GM23248 (cell line): Measurements from ENCODE around the gene ZBTB17. TPM values are rescaled to one million over a fixed set of nuclear protein-coding genes. Genes with fewer than 3 reads are reported as not detected.
"Not testable (repeated sequence)": the region's sequence is repeated elsewhere in the genome, so short reads cannot be mapped to it uniquely, and the experiment has no call there.

Experiments
- DNase-seq: peaks from one replicate; pipeline ENCODE4 v3.0.0-alpha.2; 2015
- H2AFZ ChIP-seq: fragments of 200-600 bp; sonication (generic); 2 replicates; pipeline ENCODE4 v1.6.1; 2016; ENCODE audit warnings: antibody characterized with exemption
- H3F3A ChIP-seq: fragments of 200-600 bp; sonication (generic); 2 replicates; pipeline ENCODE4 v1.6.1; 2016; ENCODE audit warnings: mild to moderate bottlenecking, antibody characterized with exemption, mixed run types; ENCODE audit not compliant: insufficient read depth
- H3K27ac ChIP-seq: fragments of 200-600 bp; sonication (generic); 2 replicates; pipeline ENCODE4 v1.5.1; 2016; ENCODE audit warnings: mild to moderate bottlenecking
- H3K27me3 ChIP-seq: fragments of 200-600 bp; sonication (generic); replicated peaks from 2 replicates; pipeline ENCODE4 v1.6.1; 2016; ENCODE audit warnings: mild to moderate bottlenecking; ENCODE audit not compliant: insufficient read depth
- H3K36me3 ChIP-seq: fragments of 200-600 bp; sonication (generic); 2 replicates; pipeline ENCODE4 v1.6.1; 2016; ENCODE audit warnings: low read depth, mild to moderate bottlenecking
- H3K4me1 ChIP-seq: fragments of 200-600 bp; sonication (generic); 2 replicates; pipeline ENCODE4 v1.6.1; 2016; ENCODE audit warnings: mild to moderate bottlenecking; ENCODE audit not compliant: insufficient read depth
- H3K4me2 ChIP-seq: fragments of 200-600 bp; sonication (generic); one replicate; pipeline ENCODE4 v1.6.1; 2016; ENCODE audit warnings: mild to moderate bottlenecking; ENCODE audit not compliant: unreplicated experiment
- H3K4me3 ChIP-seq: fragments of 200-600 bp; sonication (generic); 2 replicates; pipeline ENCODE4 v1.5.1; 2016; ENCODE audit warnings: mild to moderate bottlenecking
- H3K79me2 ChIP-seq: fragments of 200-600 bp; sonication (generic); 2 replicates; pipeline ENCODE4 v1.6.1; 2016; ENCODE audit warnings: mild to moderate bottlenecking; ENCODE audit not compliant: insufficient read depth
- H3K9ac ChIP-seq: fragments of 200-600 bp; sonication (generic); 2 replicates; pipeline ENCODE4 v1.6.1; 2016; ENCODE audit warnings: mild to moderate bottlenecking
- H3K9me2 ChIP-seq: fragments of 200-600 bp; sonication (generic); 2 replicates; pipeline ENCODE4 v1.6.1; 2016; ENCODE audit warnings: mixed run types, mild to moderate bottlenecking, moderate library complexity; ENCODE audit not compliant: insufficient read depth
- H3K9me3 ChIP-seq: fragments of 200-600 bp; sonication (generic); one replicate; pipeline ENCODE4 v1.6.1; 2017; ENCODE audit warnings: low read depth
- H4K20me1 ChIP-seq: fragments of 200-600 bp; sonication (generic); 2 replicates; pipeline ENCODE4 v1.6.0; 2016; ENCODE audit not compliant: insufficient read depth
- EZH2 ChIP-seq: fragments of 200-600 bp; sonication (generic); IDR thresholded peaks from 2 replicates; pipeline ENCODE4 v1.6.1; 2018; ENCODE audit warnings: antibody characterized with exemption, mild to moderate bottlenecking; ENCODE audit not compliant: insufficient read depth, poor library complexity, severe bottlenecking
- EZH2phosphoT487 ChIP-seq: fragments of 200-600 bp; sonication (generic); IDR thresholded peaks from 2 replicates; pipeline ENCODE4 v1.6.1; 2018; ENCODE audit warnings: antibody characterized with exemption, moderate library complexity, mild to moderate bottlenecking, low read depth; ENCODE audit not compliant: insufficient read depth
- WGBS, 2 experiments: methylation state at CpG; one replicate each; pipeline ENCODE4 v1.1.6; 2015 to 2017; ENCODE audit warnings: low lambda C conversion rate in 2 of 2, low coverage in 1 of 2; ENCODE audit errors: missing lambda C conversion rate in 2 of 2; 5-methylcytosine and 5-hydroxymethylcytosine counted together
- in situ Hi-C: fragments of 300-500 bp; cut with MboI; formaldehyde crosslinking; loops from 2 replicates; pipeline ENCODE4 v1.15.0; 2020
- polyA plus RNA-seq: library from polyadenylated mRNA; unstranded; fragments of >200 nt; fragmentation: Nextera tagmentation; extraction: Ambion mirVana; gene quantifications from 2 replicates; pipeline ENCODE4 v1.2.1, GENCODE V29; 2016
- total RNA-seq: library from RNA; depleted of rRNA; stranded (reverse); fragments of >200 nt; shearing (Covaris generic); gene quantifications from 2 replicates; pipeline ENCODE4 v1.2.3, GENCODE V29; 2014

The ZBTB17 gene
- total and polyA plus RNA-seq, 2 experiments from 2014 or later = 20.5 to 33.2 TPM

GRCh38 chr1:15983275-15983674 lies 7.4 kb upstream of the ZBTB17 start:
- H3K79me2 ChIP-seq = no peaks in the 10 kb centered on the region
- peak overlapping the region; percentile 4; the same call in 1 of the 2 replicates for H2AFZ ChIP-seq
- H3K27ac ChIP-seq = peak overlapping the region; percentile 34
- in situ Hi-C loops = no loop called here
- no peak for DNase-seq
- no peaks in the 10 kb centered on the region for H3K9me3 ChIP-seq
- no peaks in the 10 kb centered on the region for H3K27me3 ChIP-seq
- no peaks in the 10 kb centered on the region for H4K20me1 ChIP-seq
- TF ChIP-seq EZH2phosphoT487 = no peak
- no peak for TF ChIP-seq EZH2
- H3F3A ChIP-seq = no peaks in the 10 kb centered on the region; the same call in 1 of the 2 replicates
- no peaks in the 10 kb centered on the region for H3K9me2 ChIP-seq
- no peaks in the 10 kb centered on the region for H3K36me3 ChIP-seq
- no peak overlapping the region for H3K4me3 ChIP-seq
- H3K9ac ChIP-seq = no peak overlapping the region
- H3K4me1 ChIP-seq = 0 out of 2 replicates have a peak, but pooled peaks cover 7% of the 10 kb centered on the region
- 0 to 3% methylated on average over 1 of the region's 1 CpG for WGBS, 2 experiments
- no peak overlapping the region for H3K4me2 ChIP-seq

- no peaks in the 10 kb centered on the region for H3K79me2 ChIP-seq
- TF ChIP-seq EZH2phosphoT487 (no peak), EZH2 (no peak)
- WGBS, 2 experiments = 75 to 79% methylated on average over 3 of the region's 3 CpGs
- no peaks in the 10 kb centered on the region for H3K9me2 ChIP-seq
- no peaks in the 10 kb centered on the region for H3K27me3 ChIP-seq
- no peak overlapping the region for H3K4me2 ChIP-seq
- H3K9ac ChIP-seq = no peak overlapping the region
- H2AFZ ChIP-seq = no peak overlapping the region
- no peak overlapping the region for H3K4me3 ChIP-seq
- no peaks in the 10 kb centered on the region for H4K20me1 ChIP-seq
- 0 out of 2 replicates have a peak, but pooled peaks cover 7% of the 10 kb centered on the region for H3K4me1 ChIP-seq
- DNase-seq = no peak
- no peaks in the 10 kb centered on the region for H3K36me3 ChIP-seq
- H3K9me3 ChIP-seq = no peaks in the 10 kb centered on the region
- no peaks in the 10 kb centered on the region; the same call in 1 of the 2 replicates for H3F3A ChIP-seq
- in situ Hi-C loops = no loop called here
- H3K27ac ChIP-seq = no peak overlapping the region
Measured at GRCh38 chr1:15981679-15982078, 5.8 kb upstream of the ZBTB17 start.

GRCh38 chr1:15977947-15978346 lies 2.0 kb upstream of the ZBTB17 start:
- H3F3A ChIP-seq, H4K20me1 ChIP-seq, H3K9me2 ChIP-seq, H2AFZ ChIP-seq, H3K9me3 ChIP-seq, in situ Hi-C loops, H3K4me1 ChIP-seq, H3K9ac ChIP-seq, H3K27me3 ChIP-seq, H3K27ac ChIP-seq, DNase-seq, H3K4me3 ChIP-seq, H3K4me2 ChIP-seq, H3K36me3 ChIP-seq: not testable (repeated sequence)
- peaks cover 25% of the 10 kb centered on the region for H3K79me2 ChIP-seq
- WGBS, 2 experiments = 84% methylated on average over 4 of the region's 4 CpGs

- in situ Hi-C loops = no loop called here
- DNase-seq = peak; percentile 83
- H3K79me2 ChIP-seq = peaks cover 50% of the 10 kb centered on the region
- H3K4me3 ChIP-seq = peak overlapping the region; percentile 86
- 1 to 2% methylated on average over 19 to 26 of the region's 47 CpGs for WGBS, 2 experiments
- H3K4me1 ChIP-seq = peaks cover 7% of the 10 kb centered on the region
- no peaks in the 10 kb centered on the region for H3K9me2 ChIP-seq
- H2AFZ ChIP-seq = peak overlapping the region; percentile 93
- no peaks in the 10 kb centered on the region for H3F3A ChIP-seq
- H3K4me2 ChIP-seq = peak overlapping the region; percentile 92
- no peaks in the 10 kb centered on the region for H3K9me3 ChIP-seq
- H3K27me3 ChIP-seq = no peaks in the 10 kb centered on the region
- 0 out of 2 replicates have a peak, but pooled peaks cover 5% of the 10 kb centered on the region for H3K36me3 ChIP-seq
- H4K20me1 ChIP-seq = no peaks in the 10 kb centered on the region
- peak overlapping the region; percentile 70 for H3K27ac ChIP-seq
- TF ChIP-seq EZH2phosphoT487 = no peak
- TF ChIP-seq EZH2 = no peak
- peak overlapping the region; percentile 83 for H3K9ac ChIP-seq
Measured at GRCh38 chr1:15975358-15975804, 520 bp downstream of the ZBTB17 start.

- no peak for TF ChIP-seq EZH2
- TF ChIP-seq EZH2phosphoT487 = no peak
- peaks cover 56% of the 10 kb centered on the region for H3K79me2 ChIP-seq
- in situ Hi-C loops = no loop called here
- no peaks in the 10 kb centered on the region for H3F3A ChIP-seq
- H3K9me3 ChIP-seq = no peaks in the 10 kb centered on the region
- H3K4me3 ChIP-seq = peak overlapping the region; percentile 86
- no peaks in the 10 kb centered on the region for H3K9me2 ChIP-seq
- H3K4me2 ChIP-seq = peak overlapping the region; percentile 92
- no peaks in the 10 kb centered on the region for H4K20me1 ChIP-seq
- peak overlapping the region; percentile 83 for H3K9ac ChIP-seq
- peak; percentile 15 for DNase-seq
- 46% methylated on average over 9 of the region's 9 CpGs for WGBS, 2 experiments
- no peaks in the 10 kb centered on the region for H3K27me3 ChIP-seq
- peaks cover 7% of the 10 kb centered on the region for H3K4me1 ChIP-seq
- H2AFZ ChIP-seq = 0 out of 2 replicates have a peak overlapping the region, but pooled peaks have one; percentile 37
- H3K36me3 ChIP-seq = 0 out of 2 replicates have a peak, but pooled peaks cover 5% of the 10 kb centered on the region
- H3K27ac ChIP-seq = peak overlapping the region; percentile 70
Measured at GRCh38 chr1:15974855-15975254, 1.0 kb downstream of the ZBTB17 start.
